SK-N-SH (cell line): ENCODE results near the gene RALBP1.

ENCODE experiments used
- CHD2 ChIP-seq: fragments of 150-350 bp; IDR thresholded peaks from 2 replicates; pipeline ENCODE4 v1.6.1; 2018; ENCODE audit warnings: low read length; ENCODE audit not compliant: partially characterized antibody
- EP300 ChIP-seq, 2 experiments: IDR thresholded peaks; 2 replicates each; pipeline versions ENCODE4 v1.4.0 to v1.6.1; 2012; ENCODE audit warnings: borderline replicate concordance in 1 of 2, low read depth in 1 of 2, low read length in 1 of 2
- GABPA ChIP-seq: IDR thresholded peaks from 2 replicates; pipeline ENCODE4 v1.4.0; 2012; ENCODE audit warnings: low read depth, mild to moderate bottlenecking
- MAX ChIP-seq: IDR thresholded peaks from 2 replicates; pipeline ENCODE4 v1.4.0; 2012; ENCODE audit warnings: low read depth
- NFIC ChIP-seq: IDR thresholded peaks from 2 replicates; pipeline ENCODE4 v1.4.0; 2012; ENCODE audit warnings: borderline replicate concordance
- RCOR1 ChIP-seq: fragments of 150-350 bp; IDR thresholded peaks from 2 replicates; pipeline ENCODE4 v1.6.1; 2017; ENCODE audit warnings: antibody characterized with exemption, low read length
- SMC3 ChIP-seq: IDR thresholded peaks from 2 replicates; pipeline ENCODE4 v1.6.1; 2012; ENCODE audit warnings: low read depth, low read length, improper control_type of control experiment
- TAF1 ChIP-seq: IDR thresholded peaks from 2 replicates; pipeline ENCODE4 v1.6.1; 2012; ENCODE audit warnings: low read depth, mild to moderate bottlenecking, low read length, moderate library complexity, borderline replicate concordance
- TF ChIP-seq, protein P1 (sequence below): fragments of 200-600 bp; sonication (generic); IDR thresholded peaks from 2 replicates; pipeline ENCODE4 v1.6.1; 2017; ENCODE audit warnings: antibody characterized with exemption, mild to moderate bottlenecking, moderate library complexity
- TF ChIP-seq, protein P2 (sequence below): IDR thresholded peaks from 2 replicates; pipeline ENCODE4 v1.6.1; 2012; ENCODE audit warnings: mild to moderate bottlenecking, low read depth, low read length, moderate library complexity
- TF ChIP-seq, protein P3 (sequence below): fragments of 150-350 bp; IDR thresholded peaks from 2 replicates; pipeline ENCODE4 v1.6.1; 2017; ENCODE audit warnings: antibody characterized with exemption, low read length, low read depth, borderline replicate concordance

DNA sequence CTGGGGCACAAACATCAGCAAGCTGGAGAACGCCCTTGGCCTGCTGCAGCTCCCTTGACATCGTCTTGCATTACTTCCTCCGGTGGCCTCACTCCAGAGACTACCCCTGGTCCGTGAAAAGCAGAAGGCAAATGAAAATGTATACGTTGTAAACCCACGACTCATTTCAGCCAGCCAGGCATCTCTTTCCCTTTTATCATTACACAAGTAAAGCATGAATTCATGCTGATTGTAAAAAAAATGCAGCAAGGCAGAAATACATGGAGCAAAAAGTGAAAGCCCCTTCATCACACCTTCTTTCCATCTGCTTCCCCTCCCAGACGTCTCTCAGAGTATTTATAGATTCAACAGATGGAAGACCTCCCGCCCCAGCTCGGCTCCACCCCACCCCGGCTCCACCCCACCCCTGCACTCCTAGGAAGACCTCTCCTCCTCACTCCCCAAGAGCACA is 41.6 kb upstream of the RALBP1 start:
- TF ChIP-seq, protein P1, sequence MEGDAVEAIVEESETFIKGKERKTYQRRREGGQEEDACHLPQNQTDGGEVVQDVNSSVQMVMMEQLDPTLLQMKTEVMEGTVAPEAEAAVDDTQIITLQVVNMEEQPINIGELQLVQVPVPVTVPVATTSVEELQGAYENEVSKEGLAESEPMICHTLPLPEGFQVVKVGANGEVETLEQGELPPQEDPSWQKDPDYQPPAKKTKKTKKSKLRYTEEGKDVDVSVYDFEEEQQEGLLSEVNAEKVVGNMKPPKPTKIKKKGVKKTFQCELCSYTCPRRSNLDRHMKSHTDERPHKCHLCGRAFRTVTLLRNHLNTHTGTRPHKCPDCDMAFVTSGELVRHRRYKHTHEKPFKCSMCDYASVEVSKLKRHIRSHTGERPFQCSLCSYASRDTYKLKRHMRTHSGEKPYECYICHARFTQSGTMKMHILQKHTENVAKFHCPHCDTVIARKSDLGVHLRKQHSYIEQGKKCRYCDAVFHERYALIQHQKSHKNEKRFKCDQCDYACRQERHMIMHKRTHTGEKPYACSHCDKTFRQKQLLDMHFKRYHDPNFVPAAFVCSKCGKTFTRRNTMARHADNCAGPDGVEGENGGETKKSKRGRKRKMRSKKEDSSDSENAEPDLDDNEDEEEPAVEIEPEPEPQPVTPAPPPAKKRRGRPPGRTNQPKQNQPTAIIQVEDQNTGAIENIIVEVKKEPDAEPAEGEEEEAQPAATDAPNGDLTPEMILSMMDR, result no peak
- TF ChIP-seq EP300 (IDR thresholded peaks at IDR 0.05; ENCODE audit: borderline replicate concordance in 1 of 2, low read depth in 1 of 2, low read length in 1 of 2) (no peak), SMC3 (no peak), CHD2 (no peak), TAF1 (no peak), MAX (no peak), NFIC (no peak), GABPA (no peak), RCOR1 (no peak)
- TF ChIP-seq, protein P2, sequence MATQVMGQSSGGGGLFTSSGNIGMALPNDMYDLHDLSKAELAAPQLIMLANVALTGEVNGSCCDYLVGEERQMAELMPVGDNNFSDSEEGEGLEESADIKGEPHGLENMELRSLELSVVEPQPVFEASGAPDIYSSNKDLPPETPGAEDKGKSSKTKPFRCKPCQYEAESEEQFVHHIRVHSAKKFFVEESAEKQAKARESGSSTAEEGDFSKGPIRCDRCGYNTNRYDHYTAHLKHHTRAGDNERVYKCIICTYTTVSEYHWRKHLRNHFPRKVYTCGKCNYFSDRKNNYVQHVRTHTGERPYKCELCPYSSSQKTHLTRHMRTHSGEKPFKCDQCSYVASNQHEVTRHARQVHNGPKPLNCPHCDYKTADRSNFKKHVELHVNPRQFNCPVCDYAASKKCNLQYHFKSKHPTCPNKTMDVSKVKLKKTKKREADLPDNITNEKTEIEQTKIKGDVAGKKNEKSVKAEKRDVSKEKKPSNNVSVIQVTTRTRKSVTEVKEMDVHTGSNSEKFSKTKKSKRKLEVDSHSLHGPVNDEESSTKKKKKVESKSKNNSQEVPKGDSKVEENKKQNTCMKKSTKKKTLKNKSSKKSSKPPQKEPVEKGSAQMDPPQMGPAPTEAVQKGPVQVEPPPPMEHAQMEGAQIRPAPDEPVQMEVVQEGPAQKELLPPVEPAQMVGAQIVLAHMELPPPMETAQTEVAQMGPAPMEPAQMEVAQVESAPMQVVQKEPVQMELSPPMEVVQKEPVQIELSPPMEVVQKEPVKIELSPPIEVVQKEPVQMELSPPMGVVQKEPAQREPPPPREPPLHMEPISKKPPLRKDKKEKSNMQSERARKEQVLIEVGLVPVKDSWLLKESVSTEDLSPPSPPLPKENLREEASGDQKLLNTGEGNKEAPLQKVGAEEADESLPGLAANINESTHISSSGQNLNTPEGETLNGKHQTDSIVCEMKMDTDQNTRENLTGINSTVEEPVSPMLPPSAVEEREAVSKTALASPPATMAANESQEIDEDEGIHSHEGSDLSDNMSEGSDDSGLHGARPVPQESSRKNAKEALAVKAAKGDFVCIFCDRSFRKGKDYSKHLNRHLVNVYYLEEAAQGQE, result no peak
- TF ChIP-seq, protein P3, sequence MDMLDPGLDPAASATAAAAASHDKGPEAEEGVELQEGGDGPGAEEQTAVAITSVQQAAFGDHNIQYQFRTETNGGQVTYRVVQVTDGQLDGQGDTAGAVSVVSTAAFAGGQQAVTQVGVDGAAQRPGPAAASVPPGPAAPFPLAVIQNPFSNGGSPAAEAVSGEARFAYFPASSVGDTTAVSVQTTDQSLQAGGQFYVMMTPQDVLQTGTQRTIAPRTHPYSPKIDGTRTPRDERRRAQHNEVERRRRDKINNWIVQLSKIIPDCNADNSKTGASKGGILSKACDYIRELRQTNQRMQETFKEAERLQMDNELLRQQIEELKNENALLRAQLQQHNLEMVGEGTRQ, result no peak
